ENCODE results near the gene EPN3.

The EPN3 gene

DNA sequence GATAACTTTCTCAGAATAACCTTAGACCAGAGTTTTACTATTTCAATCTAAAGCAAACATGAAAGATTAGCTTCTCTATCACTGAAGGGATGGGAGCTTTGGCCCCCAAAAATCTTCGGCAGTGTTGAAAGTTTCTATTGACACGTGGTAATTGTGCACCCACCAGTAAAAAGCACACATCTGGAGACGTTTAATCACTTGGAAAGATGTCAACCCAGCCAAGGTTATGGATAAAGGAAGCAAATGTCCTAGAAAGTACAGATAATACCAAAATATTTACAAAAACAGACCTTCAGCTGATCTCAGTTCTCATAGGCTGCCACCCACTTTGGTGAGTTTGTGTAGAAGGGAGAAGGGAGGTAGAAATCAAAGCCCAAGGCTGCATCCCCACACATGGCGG, 19.0 kb upstream of the EPN3 start:
- no peak overlapping the region for H3K27ac ChIP-seq
- TF ChIP-seq, protein P1, sequence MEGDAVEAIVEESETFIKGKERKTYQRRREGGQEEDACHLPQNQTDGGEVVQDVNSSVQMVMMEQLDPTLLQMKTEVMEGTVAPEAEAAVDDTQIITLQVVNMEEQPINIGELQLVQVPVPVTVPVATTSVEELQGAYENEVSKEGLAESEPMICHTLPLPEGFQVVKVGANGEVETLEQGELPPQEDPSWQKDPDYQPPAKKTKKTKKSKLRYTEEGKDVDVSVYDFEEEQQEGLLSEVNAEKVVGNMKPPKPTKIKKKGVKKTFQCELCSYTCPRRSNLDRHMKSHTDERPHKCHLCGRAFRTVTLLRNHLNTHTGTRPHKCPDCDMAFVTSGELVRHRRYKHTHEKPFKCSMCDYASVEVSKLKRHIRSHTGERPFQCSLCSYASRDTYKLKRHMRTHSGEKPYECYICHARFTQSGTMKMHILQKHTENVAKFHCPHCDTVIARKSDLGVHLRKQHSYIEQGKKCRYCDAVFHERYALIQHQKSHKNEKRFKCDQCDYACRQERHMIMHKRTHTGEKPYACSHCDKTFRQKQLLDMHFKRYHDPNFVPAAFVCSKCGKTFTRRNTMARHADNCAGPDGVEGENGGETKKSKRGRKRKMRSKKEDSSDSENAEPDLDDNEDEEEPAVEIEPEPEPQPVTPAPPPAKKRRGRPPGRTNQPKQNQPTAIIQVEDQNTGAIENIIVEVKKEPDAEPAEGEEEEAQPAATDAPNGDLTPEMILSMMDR (IDR thresholded peaks at IDR 0.05) = no peak
- TF ChIP-seq ZFX (IDR thresholded peaks at IDR 0.05; ENCODE audit: borderline replicate concordance) = no peak

DNA sequence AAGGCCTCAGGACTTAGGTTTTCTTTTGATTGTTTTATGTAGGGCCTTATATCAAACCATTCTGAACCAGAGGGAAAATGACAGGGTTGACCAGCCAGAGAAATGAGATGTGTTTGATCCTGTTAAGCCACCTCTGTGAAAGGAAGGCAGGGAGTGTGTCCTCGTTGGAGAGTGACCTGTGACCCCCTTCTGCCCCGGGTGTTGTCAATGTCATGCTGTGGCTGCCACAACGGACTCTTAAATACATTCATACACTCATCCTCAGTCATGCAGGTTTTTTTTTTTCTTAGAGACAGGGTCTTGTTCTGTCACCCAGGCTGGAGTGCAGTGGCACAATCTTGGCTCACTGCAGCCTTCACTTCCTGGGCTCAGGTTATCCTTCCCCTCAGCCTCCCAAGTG, 18.1 kb upstream of the EPN3 start:
- no peak for TF ChIP-seq ZFX (IDR thresholded peaks at IDR 0.05; ENCODE audit: borderline replicate concordance)
- TF ChIP-seq, protein P1 (IDR thresholded peaks at IDR 0.05) = no peak
- H3K27ac ChIP-seq = no peak overlapping the region

DNA sequence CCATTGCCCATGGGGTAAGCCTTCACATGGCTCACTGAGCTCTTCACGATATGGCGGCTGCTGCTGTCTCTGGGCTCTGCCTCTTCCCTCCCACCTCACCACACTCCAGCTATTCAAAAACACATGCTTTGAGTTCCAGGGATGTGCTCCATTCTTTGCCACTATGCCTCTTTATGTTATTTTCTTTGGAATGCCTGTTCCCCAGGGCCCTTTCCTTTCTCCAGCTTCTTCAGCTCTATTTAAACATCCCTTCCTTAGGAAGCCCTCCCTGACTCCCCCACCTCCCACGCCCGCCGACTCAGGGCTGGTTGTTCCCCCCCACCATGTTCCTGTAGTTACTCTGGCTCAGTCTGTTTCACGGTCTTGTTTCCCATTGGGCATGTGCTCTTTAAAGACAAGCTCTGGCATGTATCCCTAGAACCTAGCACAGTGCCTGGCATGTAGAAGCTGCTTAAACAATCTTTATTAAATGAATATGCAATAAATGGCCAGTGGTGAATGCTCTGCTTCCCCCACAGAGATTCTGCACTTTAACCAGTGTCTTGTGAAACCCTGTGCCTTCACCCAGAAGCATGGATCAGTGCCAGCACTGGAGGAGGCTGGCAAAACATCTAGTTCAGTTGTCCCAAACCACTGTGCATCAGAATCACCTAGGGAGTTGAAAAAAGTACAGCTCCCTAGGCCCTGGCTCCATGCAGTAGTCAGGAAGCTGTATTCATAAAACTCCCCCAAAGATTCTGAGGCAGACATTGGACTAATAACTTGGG, 17.4 kb upstream of the EPN3 start:
- H3K27ac ChIP-seq = no peak overlapping the region
- TF ChIP-seq, protein P1 (IDR thresholded peaks at IDR 0.05) = no peak
- no peak for TF ChIP-seq ZFX (IDR thresholded peaks at IDR 0.05; ENCODE audit: borderline replicate concordance)

DNA sequence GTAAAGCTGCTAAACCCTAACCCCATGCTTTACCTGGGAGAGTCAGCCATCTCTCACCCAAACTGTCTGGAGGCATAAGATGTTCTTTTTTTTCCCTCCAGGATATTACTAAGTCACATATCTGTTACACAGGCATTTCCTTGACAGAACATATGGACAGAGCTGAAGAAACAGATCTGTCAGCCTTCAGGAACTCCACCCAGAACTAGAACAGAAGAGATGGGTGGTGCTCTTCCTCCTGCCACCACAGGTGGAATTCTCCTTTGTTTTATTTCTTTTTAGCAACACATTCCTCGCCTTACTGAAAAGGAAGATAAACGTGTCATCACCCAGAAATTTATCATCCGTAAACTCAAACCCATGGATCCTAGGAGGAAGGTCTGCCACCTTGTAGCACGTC, 15.5 kb upstream of the EPN3 start:
- no peak for TF ChIP-seq ZFX (IDR thresholded peaks at IDR 0.05; ENCODE audit: borderline replicate concordance)
- TF ChIP-seq, protein P1 (IDR thresholded peaks at IDR 0.05) = no peak
- no peak overlapping the region for H3K27ac ChIP-seq

DNA sequence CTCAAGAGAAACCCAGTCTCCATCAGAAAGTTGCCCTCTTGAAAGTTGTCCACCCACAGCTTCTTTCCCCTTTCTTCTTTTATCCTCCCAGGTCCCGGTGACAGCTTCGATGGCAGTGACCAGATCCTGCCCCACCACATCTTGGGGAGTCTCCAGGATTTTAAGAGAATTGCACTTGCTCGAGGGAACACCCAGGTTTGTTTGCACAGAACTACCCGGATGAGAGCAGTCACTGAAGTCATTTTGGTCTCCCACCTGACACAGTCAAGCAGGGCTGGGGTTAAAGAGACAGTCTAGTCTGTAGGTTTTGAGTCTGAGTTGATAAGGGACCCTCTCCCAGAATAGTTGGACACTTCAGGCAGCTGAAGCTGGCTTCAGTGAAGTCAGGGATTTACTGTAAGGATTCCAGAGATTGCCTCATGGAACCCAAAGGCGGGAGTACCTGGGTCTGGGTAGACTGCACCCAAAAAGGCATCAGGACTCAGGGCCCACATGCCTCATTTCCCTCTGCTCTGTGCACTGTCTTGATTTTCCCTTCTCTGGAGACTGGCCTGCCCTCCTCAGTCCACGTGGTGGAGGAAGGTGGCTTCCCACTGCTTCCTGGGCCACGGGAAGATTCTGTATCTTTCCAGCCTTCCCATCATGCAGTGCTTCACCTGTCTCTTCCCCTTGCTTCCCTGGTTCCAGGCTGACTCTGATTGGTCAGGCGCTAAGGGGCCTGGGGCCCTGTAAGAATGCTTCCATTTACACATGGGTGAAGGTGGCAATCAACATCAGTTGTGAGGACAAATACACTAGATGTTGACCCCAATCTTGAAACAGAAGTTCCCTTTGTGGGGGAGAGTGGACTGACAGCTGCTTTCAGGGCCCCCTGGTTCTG, 14.8 kb upstream of the EPN3 start:
- TF ChIP-seq, protein P1 (IDR thresholded peaks at IDR 0.05) = no peak
- no peak for TF ChIP-seq ZFX (IDR thresholded peaks at IDR 0.05; ENCODE audit: borderline replicate concordance)
- no peak overlapping the region for H3K27ac ChIP-seq

DNA sequence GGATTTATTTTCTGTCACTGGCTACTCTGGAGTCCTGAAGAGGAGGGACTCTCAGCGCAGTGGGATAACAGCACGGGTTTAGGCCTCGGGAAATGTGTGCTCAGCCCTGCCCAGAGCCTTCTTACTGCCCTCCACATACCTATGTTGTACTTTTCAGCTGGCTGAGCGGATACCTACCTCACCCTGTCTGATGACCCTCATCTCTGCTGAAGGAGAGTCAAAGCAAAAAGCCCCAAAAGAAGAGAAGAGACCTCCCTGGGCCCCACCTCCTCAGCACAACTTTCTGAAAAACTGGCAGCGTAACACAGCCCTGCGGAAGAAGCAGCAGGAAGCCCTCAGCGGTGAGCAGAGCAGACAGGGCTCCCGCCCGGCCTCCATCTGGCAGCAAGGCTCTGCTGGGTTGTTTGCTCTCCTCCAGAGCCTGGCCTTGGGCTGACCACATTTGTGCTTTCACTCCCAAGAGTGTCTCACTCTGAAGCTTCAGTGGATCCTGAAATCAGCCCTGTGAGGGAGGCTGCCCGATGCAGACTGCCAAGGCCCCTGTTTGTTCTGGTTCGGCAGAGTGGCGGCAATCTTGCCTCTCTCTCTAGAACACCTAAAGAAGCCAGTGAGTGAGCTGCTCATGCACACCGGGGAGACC, 14.0 kb upstream of the EPN3 start:
- TF ChIP-seq, protein P1 (IDR thresholded peaks at IDR 0.05) = no peak
- TF ChIP-seq ZFX (IDR thresholded peaks at IDR 0.05; ENCODE audit: borderline replicate concordance) = no peak
- H3K27ac ChIP-seq = no peak overlapping the region
